ENCODE results near the gene INSC. TPM values are rescaled to one million over a fixed set of nuclear protein-coding genes. Genes with fewer than 3 reads are reported as not detected.

Gene INSC
- total RNA-seq, 1 experiment from 2014 or later: not detected

DNA sequence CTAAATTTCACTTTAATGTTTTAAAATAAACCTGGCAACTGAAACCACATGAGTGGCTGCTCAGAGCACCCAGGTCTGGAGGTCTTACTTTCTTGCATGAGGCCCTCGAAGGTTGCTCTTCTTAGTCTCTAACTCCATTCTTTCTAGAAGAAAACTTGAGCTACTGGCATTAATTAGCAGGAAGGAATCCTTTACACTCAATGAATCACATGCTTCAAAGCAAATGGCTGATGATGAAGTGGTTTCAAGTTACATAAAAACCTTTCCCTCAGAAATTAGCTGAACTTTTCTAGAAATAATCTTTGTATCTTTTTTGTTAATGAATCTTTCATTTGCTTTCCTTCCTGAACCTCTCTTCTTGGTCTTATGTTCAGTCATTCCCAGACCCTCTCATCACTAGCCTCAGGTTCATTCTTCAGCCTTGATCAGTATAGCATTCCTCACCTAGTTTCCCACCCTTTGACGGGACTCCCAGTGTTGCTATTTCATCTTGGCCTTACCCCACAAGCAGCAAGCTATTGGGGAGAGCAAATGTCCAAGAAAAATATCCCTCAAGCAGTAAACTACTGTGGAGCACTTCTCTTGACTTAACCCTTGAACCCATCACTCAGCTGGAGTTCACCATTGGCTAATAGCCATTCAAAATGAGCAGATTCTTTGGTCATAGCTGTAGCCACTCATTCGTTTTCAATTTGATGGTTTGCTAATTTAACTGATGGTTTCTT is 75.1 kb downstream of the INSC start:
- H3K79me2 ChIP-seq (ENCODE audit: low read length): no peaks in the 10 kb centered on the region
- H3K9ac ChIP-seq (ENCODE audit: low read length): no peak overlapping the region
- H3K9me3 ChIP-seq (ENCODE audit: low read length): no peaks in the 10 kb centered on the region
- BruUV-seq (replicated peaks): no TSS peak
- ChIA-PET POLR2A (ENCODE audit: unreplicated experiment) (no interaction called here), CTCF (no interaction called here)
- H3F3A ChIP-seq (ENCODE audit: low read length, unreplicated experiment): no peaks in the 10 kb centered on the region
- no peak for DNase-seq
- no peaks in the 10 kb centered on the region for H3K4me1 ChIP-seq (ENCODE audit: insufficient read depth, low read length)
- no peak for ATAC-seq
- no peaks in the 10 kb centered on the region for H3K27me3 ChIP-seq (ENCODE audit: low read length)
- intact Hi-C loops (cut with micrococcal nuclease): no loop called here
- no peaks in the 10 kb centered on the region for H3K9me2 ChIP-seq (replicated peaks; ENCODE audit: low read length)
- no peak for TF ChIP-seq EZH2 (IDR thresholded peaks at IDR 0.05; ENCODE audit: low read length, unreplicated experiment)
- TF ChIP-seq, protein P1, sequence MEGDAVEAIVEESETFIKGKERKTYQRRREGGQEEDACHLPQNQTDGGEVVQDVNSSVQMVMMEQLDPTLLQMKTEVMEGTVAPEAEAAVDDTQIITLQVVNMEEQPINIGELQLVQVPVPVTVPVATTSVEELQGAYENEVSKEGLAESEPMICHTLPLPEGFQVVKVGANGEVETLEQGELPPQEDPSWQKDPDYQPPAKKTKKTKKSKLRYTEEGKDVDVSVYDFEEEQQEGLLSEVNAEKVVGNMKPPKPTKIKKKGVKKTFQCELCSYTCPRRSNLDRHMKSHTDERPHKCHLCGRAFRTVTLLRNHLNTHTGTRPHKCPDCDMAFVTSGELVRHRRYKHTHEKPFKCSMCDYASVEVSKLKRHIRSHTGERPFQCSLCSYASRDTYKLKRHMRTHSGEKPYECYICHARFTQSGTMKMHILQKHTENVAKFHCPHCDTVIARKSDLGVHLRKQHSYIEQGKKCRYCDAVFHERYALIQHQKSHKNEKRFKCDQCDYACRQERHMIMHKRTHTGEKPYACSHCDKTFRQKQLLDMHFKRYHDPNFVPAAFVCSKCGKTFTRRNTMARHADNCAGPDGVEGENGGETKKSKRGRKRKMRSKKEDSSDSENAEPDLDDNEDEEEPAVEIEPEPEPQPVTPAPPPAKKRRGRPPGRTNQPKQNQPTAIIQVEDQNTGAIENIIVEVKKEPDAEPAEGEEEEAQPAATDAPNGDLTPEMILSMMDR (conservative IDR thresholded peaks at IDR 0.05; ENCODE audit: low read depth, low read length): no peak
- no peak for TF ChIP-seq EZH2phosphoT487 (IDR thresholded peaks at IDR 0.05; ENCODE audit: borderline replicate concordance, low read length)
- H3K36me3 ChIP-seq (ENCODE audit: low read depth, low read length): no peaks in the 10 kb centered on the region
- no peak overlapping the region for H3K4me2 ChIP-seq (ENCODE audit: low read length)
- H2AFZ ChIP-seq (ENCODE audit: low read length): no peak overlapping the region
- H3K4me3 ChIP-seq (ENCODE audit: low read length): no peak overlapping the region
- no peaks in the 10 kb centered on the region for H4K20me1 ChIP-seq (ENCODE audit: low read length)
- H3K27ac ChIP-seq (ENCODE audit: low read length): no peak overlapping the region

DNA sequence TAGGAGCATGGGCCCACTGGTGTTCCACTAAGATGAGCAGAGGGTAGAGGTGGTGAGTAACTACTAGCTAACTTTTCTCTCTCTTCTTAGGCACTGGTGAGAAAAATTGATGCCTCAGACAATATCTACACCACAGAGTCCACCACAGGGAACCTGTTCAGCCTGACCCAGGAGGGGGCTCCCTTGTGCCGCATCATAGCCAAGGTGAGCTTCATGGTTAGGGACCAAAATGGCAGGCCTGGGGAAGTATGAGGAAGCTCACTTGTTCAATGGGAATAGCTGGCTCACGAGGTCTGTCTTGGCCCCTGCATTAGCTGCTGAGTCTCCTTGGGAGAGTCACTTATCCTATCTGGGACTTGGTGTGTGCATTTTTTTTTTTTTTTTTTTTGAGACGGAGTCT is 75.9 kb downstream of the INSC start:
- Histone ChIP-seq H3K4me3 (ENCODE audit: low read length) (no peak overlapping the region), H2AFZ (ENCODE audit: low read length) (no peak overlapping the region), H3K9me2 (replicated peaks; ENCODE audit: low read length) (no peaks in the 10 kb centered on the region), H3K79me2 (ENCODE audit: low read length) (no peaks in the 10 kb centered on the region), H3K9me3 (ENCODE audit: low read length) (no peaks in the 10 kb centered on the region), H3K27me3 (ENCODE audit: low read length) (no peaks in the 10 kb centered on the region), H3K4me1 (ENCODE audit: insufficient read depth, low read length) (no peaks in the 10 kb centered on the region), H3F3A (ENCODE audit: low read length, unreplicated experiment) (no peaks in the 10 kb centered on the region), H3K4me2 (ENCODE audit: low read length) (no peak overlapping the region), H3K27ac (ENCODE audit: low read length) (no peak overlapping the region), H3K36me3 (ENCODE audit: low read depth, low read length) (no peaks in the 10 kb centered on the region), H3K9ac (ENCODE audit: low read length) (no peak overlapping the region), H4K20me1 (ENCODE audit: low read length) (no peaks in the 10 kb centered on the region)
- BruUV-seq (replicated peaks): no TSS peak
- DNase-seq: no peak
- ChIA-PET CTCF (no interaction called here), POLR2A (ENCODE audit: unreplicated experiment) (no interaction called here)
- no peak for ATAC-seq
- TF ChIP-seq EZH2phosphoT487 (IDR thresholded peaks at IDR 0.05; ENCODE audit: borderline replicate concordance, low read length) (no peak), EZH2 (IDR thresholded peaks at IDR 0.05; ENCODE audit: low read length, unreplicated experiment) (no peak)
- TF ChIP-seq, protein P1 (conservative IDR thresholded peaks at IDR 0.05; ENCODE audit: low read depth, low read length): no peak
- intact Hi-C loops (cut with micrococcal nuclease): no loop called here

DNA sequence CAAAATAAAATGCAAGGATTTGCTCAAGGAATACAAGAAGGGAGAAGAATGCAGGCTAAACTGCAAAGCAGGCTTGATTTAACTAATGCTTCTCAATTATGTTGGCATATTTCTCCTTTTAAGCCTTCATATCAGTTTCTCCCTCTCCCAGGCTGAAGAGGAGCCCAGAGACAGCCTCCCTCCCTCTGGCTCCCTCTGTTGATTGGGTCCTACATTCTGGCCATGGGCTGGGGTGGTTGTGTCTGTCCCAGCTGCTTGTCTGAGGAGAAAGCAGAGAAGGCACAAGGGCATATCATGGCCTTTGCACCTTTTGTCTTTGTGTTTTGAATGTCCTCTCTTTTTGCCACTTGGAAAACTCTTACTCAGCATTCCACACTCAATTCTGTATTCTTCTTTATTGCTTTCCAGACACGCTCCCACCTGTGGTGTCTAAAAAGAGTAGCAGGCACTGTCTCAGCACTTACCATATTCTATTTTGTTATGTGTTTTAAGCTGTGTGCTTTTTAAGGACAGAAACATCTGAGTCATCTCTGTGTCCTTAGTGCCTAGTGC is 77.4 kb downstream of the INSC start:
- DNase-seq (no peak), ATAC-seq (no peak)
- H3K4me1 ChIP-seq (ENCODE audit: insufficient read depth, low read length): no peaks in the 10 kb centered on the region
- H3K27ac ChIP-seq (ENCODE audit: low read length): no peak overlapping the region
- H3K4me2 ChIP-seq (ENCODE audit: low read length): no peak overlapping the region
- TF ChIP-seq EZH2phosphoT487 (IDR thresholded peaks at IDR 0.05; ENCODE audit: borderline replicate concordance, low read length) (no peak), EZH2 (IDR thresholded peaks at IDR 0.05; ENCODE audit: low read length, unreplicated experiment) (no peak)
- TF ChIP-seq, protein P1 (conservative IDR thresholded peaks at IDR 0.05; ENCODE audit: low read depth, low read length): no peak
- H2AFZ ChIP-seq (ENCODE audit: low read length): no peak overlapping the region
- H3K36me3 ChIP-seq (ENCODE audit: low read depth, low read length): no peaks in the 10 kb centered on the region
- POLR2A ChIA-PET (ENCODE audit: unreplicated experiment): no interaction called here
- no peak overlapping the region for H3K4me3 ChIP-seq (ENCODE audit: low read length)
- intact Hi-C loops (cut with micrococcal nuclease): no loop called here
- no peaks in the 10 kb centered on the region for H3K79me2 ChIP-seq (ENCODE audit: low read length)
- H3K9me3 ChIP-seq (ENCODE audit: low read length): no peaks in the 10 kb centered on the region
- no peaks in the 10 kb centered on the region for H3K9me2 ChIP-seq (replicated peaks; ENCODE audit: low read length)
- BruUV-seq (replicated peaks): no TSS peak
- no peaks in the 10 kb centered on the region for H3K27me3 ChIP-seq (ENCODE audit: low read length)
- H4K20me1 ChIP-seq (ENCODE audit: low read length): no peaks in the 10 kb centered on the region
- H3K9ac ChIP-seq (ENCODE audit: low read length): no peak overlapping the region
- H3F3A ChIP-seq (ENCODE audit: low read length, unreplicated experiment): no peaks in the 10 kb centered on the region
- CTCF ChIA-PET: no interaction called here
